ENCODE data around the gene SMIM24. TPM values are rescaled to one million over a fixed set of nuclear protein-coding genes. Genes with fewer than 3 reads are reported as not detected.
A peak's percentile ranks its signal among the peaks of the same experiment; 100 is the strongest.
"Not testable (repeated sequence)": the region's sequence is repeated elsewhere in the genome, so short reads cannot be mapped to it uniquely, and the experiment has no call there.

Gene SMIM24
- total RNA-seq, 1 donor from 2014 or later = not detected

GRCh38 chr19:3455960-3456601 is 24.2 kb downstream of the SMIM24 start:
- H3K4me1 ChIP-seq = peaks cover 46% of the 10 kb centered on the region

GRCh38 chr19:3455393-3455955 is 24.9 kb downstream of the SMIM24 start:
- intact Hi-C loops (cut with DNase I) = no loop called here
- Histone ChIP-seq H3K36me3 (peaks cover 0 to 49% of the 10 kb centered on the region in 2 donors), H3K9me3 (no peaks in the 10 kb centered on the region), H3K27ac (peak overlapping the region; percentile 96), H3K27me3 (no peaks in the 10 kb centered on the region), H3K4me1 (peaks cover 50% of the 10 kb centered on the region), H3K4me3 (no peak overlapping the region)
- DNase-seq (ENCODE audit: extremely low spot score in 2 of 2) = no peak
- TF ChIP-seq POLR2A (IDR thresholded peaks at IDR 0.05) = no peak
- no peak for TF ChIP-seq CTCF (IDR thresholded peaks at IDR 0.05)
- no peak for TF ChIP-seq POLR2AphosphoS5 (IDR thresholded peaks at IDR 0.05; ENCODE audit: insufficient read depth in 1 of 2, low read depth in 1 of 2)

More at GRCh38 chr19:3455960-3456601, 24.2 kb downstream of the SMIM24 start:
- TF ChIP-seq POLR2AphosphoS5 (IDR thresholded peaks at IDR 0.05; ENCODE audit: insufficient read depth in 1 of 2, low read depth in 1 of 2) (no peak), POLR2A (IDR thresholded peaks at IDR 0.05) (no peak), CTCF (IDR thresholded peaks at IDR 0.05) (no peak)
- Histone ChIP-seq H3K27me3 (no peaks in the 10 kb centered on the region), H3K27ac (peak overlapping the region; percentile 96), H3K9me3 (no peaks in the 10 kb centered on the region), H3K36me3 (peaks cover 0 to 46% of the 10 kb centered on the region in 2 donors), H3K4me3 (no peak overlapping the region)
- intact Hi-C loops (cut with DNase I) = no loop called here
- DNase-seq (ENCODE audit: extremely low spot score in 2 of 2) = no peak

- TF ChIP-seq CTCF (IDR thresholded peaks at IDR 0.05) (no peak), POLR2AphosphoS5 (IDR thresholded peaks at IDR 0.05; ENCODE audit: insufficient read depth in 1 of 2, low read depth in 1 of 2) (no peak), POLR2A (IDR thresholded peaks at IDR 0.05) (no peak)
- H3K36me3 ChIP-seq = peaks cover 0 to 51% of the 10 kb centered on the region in 2 donors
- peaks cover 44% of the 10 kb centered on the region for H3K4me1 ChIP-seq
- H3K9me3 ChIP-seq = no peaks in the 10 kb centered on the region
- DNase-seq (ENCODE audit: extremely low spot score in 2 of 2) = no peak
- H3K4me3 ChIP-seq = no peak overlapping the region
- intact Hi-C loops (cut with DNase I) = no loop called here
- H3K27me3 ChIP-seq = no peaks in the 10 kb centered on the region
- peak overlapping the region; percentile 83 for H3K27ac ChIP-seq
Measured at GRCh38 chr19:3454656-3455392, 25.5 kb downstream of the SMIM24 start.

- H3K27ac ChIP-seq = peak overlapping the region; percentile 83
- H3K9me3 ChIP-seq = no peaks in the 10 kb centered on the region
- H3K4me3 ChIP-seq = no peak overlapping the region
- intact Hi-C loops (cut with DNase I) = no loop called here
- H3K36me3 ChIP-seq = peaks cover 0 to 58% of the 10 kb centered on the region in 2 donors
- no peak for DNase-seq (ENCODE audit: extremely low spot score in 2 of 2)
- H3K27me3 ChIP-seq = no peaks in the 10 kb centered on the region
- TF ChIP-seq POLR2AphosphoS5 (IDR thresholded peaks at IDR 0.05; ENCODE audit: insufficient read depth in 1 of 2, low read depth in 1 of 2) (peak in 1 of 2 donors; percentile 22), CTCF (IDR thresholded peaks at IDR 0.05) (no peak)
- H3K4me1 ChIP-seq = peaks cover 34% of the 10 kb centered on the region
Measured at GRCh38 chr19:3453840-3454239, 26.5 kb downstream of the SMIM24 start.

- peaks cover 25% of the 10 kb centered on the region for H3K4me1 ChIP-seq
- intact Hi-C loops (cut with DNase I); H3K9me3 ChIP-seq; H3K27me3 ChIP-seq; DNase-seq (ENCODE audit: extremely low spot score in 2 of 2); H3K4me3 ChIP-seq: not testable (repeated sequence)
- peak overlapping the region; percentile 83 for H3K27ac ChIP-seq
- H3K36me3 ChIP-seq = peaks cover 0 to 61% of the 10 kb centered on the region in 2 donors
Measured at GRCh38 chr19:3452942-3453214, 27.4 kb downstream of the SMIM24 start.

All from vagina (tissue), 2 donors.